ENCODE measurements around the gene GRN. TPM values are rescaled to one million over a fixed set of nuclear protein-coding genes. Genes with fewer than 3 reads are reported as not detected.

The GRN gene
- total and polyA plus RNA-seq, 9 of the 15 experiments (the other 6 are each of a cell fraction or from before 2014, with no cell fraction given): 5.4 to 75.3 (median 20.7) TPM

GRCh38 chr17:44350733-44351226 lies 5.7 kb downstream of the GRN start:
- H3K9me1 ChIP-seq (ENCODE audit: control insufficient read depth, insufficient read depth, low read length): no peaks in the 10 kb centered on the region
- DNase-seq (ENCODE audit: extremely low read depth in 1 of 4, low spot score in 3 of 4) (peak; percentile 77 to 85 (median 80)), FAIRE-seq (peak; percentile 86), ATAC-seq (peak; percentile 93)
- H3K4me3 ChIP-seq: no peak overlapping the region
- H3K27ac ChIP-seq (ENCODE audit: extremely low read depth, low read depth, low read length): no peak overlapping the region
- H3K9me3 ChIP-seq (replicated peaks; ENCODE audit: control insufficient read depth, insufficient read depth, low read depth, low read length): no peaks in the 10 kb centered on the region
- H2AFZ ChIP-seq (ENCODE audit: low read depth, low read length): no peak overlapping the region
- in situ Hi-C loops (cut with MboI): no loop called here
- no peak overlapping the region for H3K4me2 ChIP-seq (ENCODE audit: insufficient read depth, low read length)
- ChIA-PET POLR2A (interaction anchor here (0.7 to 2.4 kb wide), 4 partner anchors 10 to 199 kb away, joined by 3 to 15 read pairs (median 4); no protein-coding TSS in a partner anchor), CTCF (ENCODE audit: low intra/inter-chr PET ratio) (interaction anchor here (1.0 to 3.8 kb wide), 2 partner anchors 140 to 473 kb away, joined by 3 to 42 read pairs; no protein-coding TSS in a partner anchor)
- no TSS peak for BruUV-seq (replicated peaks)
- 0 out of 2 replicates have a peak, but pooled peaks cover 4% of the 10 kb centered on the region for H4K20me1 ChIP-seq (replicated peaks; ENCODE audit: control insufficient read depth, insufficient read depth, low read length)
- peaks cover 5% of the 10 kb centered on the region; the same call in 1 of the 3 replicates for H3K36me3 ChIP-seq (ENCODE audit: control insufficient read depth, insufficient read depth, low read length)
- H3K4me1 ChIP-seq (replicated peaks in 1 of 2; ENCODE audit: control insufficient read depth in 2 of 2, insufficient read depth in 2 of 2, low read length in 2 of 2): peaks cover 3 to 46% of the 10 kb centered on the region in 2 experiments; a peak in 3 of 5 replicates
- H3K27me3 ChIP-seq (ENCODE audit: control insufficient read depth in 2 of 2, insufficient read depth in 2 of 2, low read length in 2 of 2): no peaks in the 10 kb centered on the region
- H3K9ac ChIP-seq (ENCODE audit: insufficient read depth in 1 of 2, low read depth in 2 of 2, low read length in 2 of 2): 0 out of 4 replicates have a peak overlapping the region, but pooled peaks of 1 of the 2 experiments have one; percentile 28
- no peaks in the 10 kb centered on the region for H3K79me2 ChIP-seq (ENCODE audit: control insufficient read depth, insufficient read depth, low read length)
- 58% methylated on average over 6 of the region's 6 CpGs for WGBS (ENCODE audit: insufficient coverage, low coverage, missing lambda C conversion rate)
- intact Hi-C loops (cut with micrococcal nuclease): no loop called here
- TF ChIP-seq CBFA2T3 (IDR thresholded peaks at IDR 0.05) (no peak), ZNF639 (CRISPR knock-in tag; conservative IDR thresholded peaks at IDR 0.05 in 1 of 2, IDR thresholded peaks at IDR 0.05 in 1 of 2) (no peak), KDM2B (CRISPR knock-in tag; IDR thresholded peaks at IDR 0.05) (no peak), SETDB1 (IDR thresholded peaks at IDR 0.05; ENCODE audit: low read length) (no peak), BRF1 (IDR thresholded peaks at IDR 0.05; ENCODE audit: borderline replicate concordance, extremely low read depth, insufficient read length) (no peak), ZNF395 (CRISPR knock-in tag; IDR thresholded peaks at IDR 0.05) (no peak), ELF2 (CRISPR knock-in tag; IDR thresholded peaks at IDR 0.05) (no peak), MBD2 (IDR thresholded peaks at IDR 0.05; ENCODE audit: borderline replicate concordance, low read depth) (no peak), HNRNPL (IDR thresholded peaks at IDR 0.05; ENCODE audit: low read depth, low read length) (no peak), RAD21 (CRISPR knock-in tag; conservative IDR thresholded peaks at IDR 0.05 in 1 of 2, IDR thresholded peaks at IDR 0.05 in 1 of 2) (peak; percentile 48 to 75)
- TF ChIP-seq, protein P1, sequence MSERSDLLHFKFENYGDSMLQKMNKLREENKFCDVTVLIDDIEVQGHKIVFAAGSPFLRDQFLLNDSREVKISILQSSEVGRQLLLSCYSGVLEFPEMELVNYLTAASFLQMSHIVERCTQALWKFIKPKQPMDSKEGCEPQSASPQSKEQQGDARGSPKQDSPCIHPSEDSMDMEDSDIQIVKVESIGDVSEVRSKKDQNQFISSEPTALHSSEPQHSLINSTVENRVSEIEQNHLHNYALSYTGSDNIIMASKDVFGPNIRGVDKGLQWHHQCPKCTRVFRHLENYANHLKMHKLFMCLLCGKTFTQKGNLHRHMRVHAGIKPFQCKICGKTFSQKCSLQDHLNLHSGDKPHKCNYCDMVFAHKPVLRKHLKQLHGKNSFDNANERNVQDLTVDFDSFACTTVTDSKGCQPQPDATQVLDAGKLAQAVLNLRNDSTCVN (CRISPR knock-in tag; IDR thresholded peaks at IDR 0.05): no peak
- TF ChIP-seq, protein P2, sequence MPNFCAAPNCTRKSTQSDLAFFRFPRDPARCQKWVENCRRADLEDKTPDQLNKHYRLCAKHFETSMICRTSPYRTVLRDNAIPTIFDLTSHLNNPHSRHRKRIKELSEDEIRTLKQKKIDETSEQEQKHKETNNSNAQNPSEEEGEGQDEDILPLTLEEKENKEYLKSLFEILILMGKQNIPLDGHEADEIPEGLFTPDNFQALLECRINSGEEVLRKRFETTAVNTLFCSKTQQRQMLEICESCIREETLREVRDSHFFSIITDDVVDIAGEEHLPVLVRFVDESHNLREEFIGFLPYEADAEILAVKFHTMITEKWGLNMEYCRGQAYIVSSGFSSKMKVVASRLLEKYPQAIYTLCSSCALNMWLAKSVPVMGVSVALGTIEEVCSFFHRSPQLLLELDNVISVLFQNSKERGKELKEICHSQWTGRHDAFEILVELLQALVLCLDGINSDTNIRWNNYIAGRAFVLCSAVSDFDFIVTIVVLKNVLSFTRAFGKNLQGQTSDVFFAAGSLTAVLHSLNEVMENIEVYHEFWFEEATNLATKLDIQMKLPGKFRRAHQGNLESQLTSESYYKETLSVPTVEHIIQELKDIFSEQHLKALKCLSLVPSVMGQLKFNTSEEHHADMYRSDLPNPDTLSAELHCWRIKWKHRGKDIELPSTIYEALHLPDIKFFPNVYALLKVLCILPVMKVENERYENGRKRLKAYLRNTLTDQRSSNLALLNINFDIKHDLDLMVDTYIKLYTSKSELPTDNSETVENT (CRISPR knock-in tag; IDR thresholded peaks at IDR 0.05): no peak

Measured in K562 (cell line).